Sigmoid colon (tissue), 4 donors: ENCODE measurements around the gene PLEKHO2.

ENCODE experiments used
- CTCF ChIP-seq, 4 experiments: fragments of 450-650 bp in 3 of 4; fragments of 200-600 bp in 1 of 4; IDR thresholded peaks; one replicate each; pipeline ENCODE4 v1.5.1; 2016 to 2019; ENCODE audit warnings: antibody characterized with exemption in 4 of 4, mild to moderate bottlenecking in 3 of 4, moderate library complexity in 2 of 4
- EP300 ChIP-seq, 4 donors: sonication (generic); formaldehyde crosslinking; IDR thresholded peaks; one replicate each; pipeline ENCODE4 v1.6.1; 2017; ENCODE audit warnings: antibody characterized with exemption in 4 of 4
- POLR2A ChIP-seq, 2 donors: fragments of 450-650 bp; IDR thresholded peaks; one replicate each; pipeline ENCODE4 v1.6.1; 2016; ENCODE audit warnings: antibody characterized with exemption in 2 of 2, mild to moderate bottlenecking in 2 of 2, moderate library complexity in 2 of 2
- POLR2AphosphoS5 ChIP-seq, 4 donors: sonication (generic); formaldehyde crosslinking; IDR thresholded peaks; one replicate each; pipeline ENCODE4 v1.6.1; 2017; ENCODE audit warnings: antibody characterized with exemption in 4 of 4

DNA sequence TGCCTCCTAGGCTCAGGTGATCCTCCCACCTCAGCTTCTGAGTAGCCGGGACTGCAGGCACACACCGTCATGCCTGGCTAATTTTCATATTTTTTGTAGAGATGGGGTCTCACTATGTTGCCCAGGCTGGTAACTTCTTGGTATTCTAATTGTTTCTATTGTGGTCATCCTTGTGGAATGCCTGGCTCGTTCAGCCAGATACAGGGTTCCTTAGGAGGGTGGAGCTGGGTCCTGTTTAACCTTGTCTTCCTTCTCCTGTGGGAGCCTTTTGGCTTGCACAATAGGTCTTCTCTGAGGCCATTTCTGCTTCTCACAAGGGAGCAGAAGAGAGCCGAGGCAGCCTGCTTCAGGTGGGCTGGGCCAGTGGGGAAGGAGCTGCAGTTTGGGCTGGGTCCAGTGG is 15.7 kb downstream of the PLEKHO2 start:
- TF ChIP-seq CTCF (IDR thresholded peaks at IDR 0.05): no peak
- TF ChIP-seq POLR2AphosphoS5 (IDR thresholded peaks at IDR 0.05): no peak
- TF ChIP-seq POLR2A (IDR thresholded peaks at IDR 0.05): no peak
- no peak for TF ChIP-seq EP300 (IDR thresholded peaks at IDR 0.05)
